HEK293 (cell line): Measurements from ENCODE around the gene TGFB2.

Experiments used
- CTCF ChIA-PET: fragments of 350-600 bp; formaldehyde crosslinking; extraction: SDS; loops from one replicate; lab custom pipeline; 2021; ENCODE audit warnings: antibody characterized with exemption; lab: Yijun Ruan, JAX
- POLR2A ChIA-PET: fragments of 300-600 bp; formaldehyde crosslinking; extraction: SDS; loops from one replicate; lab custom pipeline; 2020; ENCODE audit warnings: antibody characterized with exemption, inconsistent platforms; lab: Yijun Ruan, JAX
- H3K27ac ChIP-seq: fragments of 200-500 bp; sonication (Bioruptor generic); 2 replicates; pipeline ENCODE4 v1.5.1; 2014; ENCODE audit warnings: low read depth, low read length, control low read depth, inconsistent platforms; ENCODE audit errors: extremely low read depth
- H3K36me3 ChIP-seq, 2 experiments: fragments of 200-500 bp in 1 of 2; sonication (Bioruptor generic) in 1 of 2; 1 replicate in 1 of 2; 2 replicates in 1 of 2; pipeline ENCODE4 v1.5.1; 2014 to 2017; ENCODE audit warnings: inconsistent platforms in 2 of 2, low read length in 2 of 2; ENCODE audit not compliant: control insufficient read depth in 2 of 2, insufficient read depth in 1 of 2
- H3K4me1 ChIP-seq: fragments of 200-500 bp; sonication (Bioruptor generic); 2 replicates; pipeline ENCODE4 v1.5.1; 2014; ENCODE audit warnings: mild to moderate bottlenecking, low read length, inconsistent platforms; ENCODE audit not compliant: control insufficient read depth, insufficient read depth
- H3K4me3 ChIP-seq: 2 replicates; pipeline ENCODE4 v1.5.1; 2011; ENCODE audit warnings: low read depth, mild to moderate bottlenecking, control low read depth, low read length, moderate library complexity
- H3K9me3 ChIP-seq: fragments of 200-500 bp; sonication (Bioruptor generic); 2 replicates; pipeline ENCODE4 v1.5.1; 2014; ENCODE audit warnings: low read depth, low read length, inconsistent platforms; ENCODE audit not compliant: control insufficient read depth, insufficient read depth
- BCL11B ChIP-seq: fragments of 450-650 bp; formaldehyde crosslinking; IDR thresholded peaks from 2 replicates; pipeline ENCODE4 v1.5.1; 2016; ENCODE audit warnings: low read depth, missing biosample characterization, missing genetic modification characterization
- FEZF1 ChIP-seq: fragments of 450-650 bp; formaldehyde crosslinking; IDR thresholded peaks from 2 replicates; pipeline ENCODE4 v1.5.1; 2016; ENCODE audit warnings: missing biosample characterization, missing genetic modification characterization
- GLIS1 ChIP-seq: fragments of 450-650 bp; formaldehyde crosslinking; IDR thresholded peaks from 2 replicates; pipeline ENCODE4 v1.5.1; 2016; ENCODE audit warnings: missing biosample characterization, missing genetic modification characterization
- KLF1 ChIP-seq: fragments of 450-650 bp; formaldehyde crosslinking; IDR thresholded peaks from 2 replicates; pipeline ENCODE4 v1.5.1; 2016; ENCODE audit warnings: missing biosample characterization, missing genetic modification characterization
- SALL2 ChIP-seq: fragments of 450-650 bp; formaldehyde crosslinking; IDR thresholded peaks from 2 replicates; pipeline ENCODE4 v1.5.0; 2017; ENCODE audit warnings: missing biosample characterization, mild to moderate bottlenecking, missing genetic modification characterization, borderline replicate concordance
- SCRT2 ChIP-seq: fragments of 450-650 bp; formaldehyde crosslinking; IDR thresholded peaks from 2 replicates; pipeline ENCODE4 v1.5.1; 2016; ENCODE audit warnings: missing biosample characterization, missing genetic modification characterization
- YY1 ChIP-seq: fragments of 450-650 bp; formaldehyde crosslinking; IDR thresholded peaks from 2 replicates; pipeline ENCODE4 v1.5.1; 2018; ENCODE audit warnings: missing biosample characterization, missing genetic modification characterization
- ZNF112 ChIP-seq: fragments of 450-650 bp; formaldehyde crosslinking; IDR thresholded peaks from 2 replicates; pipeline ENCODE4 v1.5.0; 2017; ENCODE audit warnings: missing biosample characterization, missing genetic modification characterization
- ZNF146 ChIP-seq: fragments of 450-650 bp; formaldehyde crosslinking; IDR thresholded peaks from 2 replicates; pipeline ENCODE4 v1.5.1; 2016; ENCODE audit warnings: missing biosample characterization, missing genetic modification characterization
- ZNF23 ChIP-seq: fragments of 450-650 bp; formaldehyde crosslinking; IDR thresholded peaks from 2 replicates; pipeline ENCODE4 v1.5.1; 2016; ENCODE audit warnings: missing biosample characterization, missing genetic modification characterization, borderline replicate concordance
- ZNF292 ChIP-seq: fragments of 450-650 bp; formaldehyde crosslinking; IDR thresholded peaks from 2 replicates; pipeline ENCODE4 v1.5.1; 2016; ENCODE audit warnings: low read depth, missing biosample characterization, missing genetic modification characterization, borderline replicate concordance
- ZNF324 ChIP-seq: fragments of 450-650 bp; formaldehyde crosslinking; IDR thresholded peaks from 2 replicates; pipeline ENCODE4 v1.5.1; 2016; ENCODE audit warnings: missing biosample characterization, missing genetic modification characterization
- ZNF341 ChIP-seq: fragments of 450-650 bp; formaldehyde crosslinking; IDR thresholded peaks from 2 replicates; pipeline ENCODE4; 2016; ENCODE audit warnings: low read depth, missing biosample characterization, missing genetic modification characterization
- ZNF350 ChIP-seq: fragments of 450-650 bp; formaldehyde crosslinking; IDR thresholded peaks from 2 replicates; pipeline ENCODE4 v1.5.0; 2017; ENCODE audit warnings: missing biosample characterization, mild to moderate bottlenecking, missing genetic modification characterization
- ZNF394 ChIP-seq: fragments of 450-650 bp; formaldehyde crosslinking; IDR thresholded peaks from 2 replicates; pipeline ENCODE4 v1.5.1; 2016; ENCODE audit warnings: missing biosample characterization, missing genetic modification characterization, mild to moderate bottlenecking, moderate library complexity, borderline replicate concordance
- ZNF426 ChIP-seq: fragments of 450-650 bp; formaldehyde crosslinking; IDR thresholded peaks from 2 replicates; pipeline ENCODE4 v1.5.1; 2017; ENCODE audit warnings: missing biosample characterization, missing genetic modification characterization, mild to moderate bottlenecking, inconsistent platforms, moderate library complexity
- ZNF48 ChIP-seq: fragments of 450-650 bp; formaldehyde crosslinking; IDR thresholded peaks from 2 replicates; pipeline ENCODE4 v1.5.1; 2016; ENCODE audit warnings: missing biosample characterization, missing genetic modification characterization
- ZNF514 ChIP-seq: fragments of 450-650 bp; formaldehyde crosslinking; IDR thresholded peaks from 2 replicates; pipeline ENCODE4 v1.5.1; 2016; ENCODE audit warnings: missing biosample characterization, missing genetic modification characterization
- ZNF544 ChIP-seq: fragments of 450-650 bp; formaldehyde crosslinking; IDR thresholded peaks from 2 replicates; pipeline ENCODE4 v1.5.0; 2017; ENCODE audit warnings: missing biosample characterization, missing genetic modification characterization
- ZNF548 ChIP-seq: fragments of 450-650 bp; formaldehyde crosslinking; IDR thresholded peaks from 2 replicates; pipeline ENCODE4 v1.5.1; 2016; ENCODE audit warnings: missing biosample characterization, missing genetic modification characterization
- ZNF626 ChIP-seq: fragments of 450-650 bp; sonication (Bioruptor Pico); formaldehyde crosslinking; IDR thresholded peaks from 2 replicates; pipeline ENCODE4 v1.5.1; 2018; ENCODE audit warnings: missing biosample characterization, missing genetic modification characterization, inconsistent platforms
- ZNF654 ChIP-seq: fragments of 450-650 bp; formaldehyde crosslinking; IDR thresholded peaks from 2 replicates; pipeline ENCODE4 v1.5.1; 2016; ENCODE audit warnings: low read depth, missing biosample characterization, missing genetic modification characterization
- ZNF76 ChIP-seq: fragments of 450-650 bp; formaldehyde crosslinking; IDR thresholded peaks from 2 replicates; pipeline ENCODE4; 2016; ENCODE audit warnings: low read depth, missing biosample characterization, missing genetic modification characterization, borderline replicate concordance
- ZNF785 ChIP-seq: fragments of 450-650 bp; formaldehyde crosslinking; IDR thresholded peaks from 2 replicates; pipeline ENCODE4 v1.5.1; 2016; ENCODE audit warnings: missing biosample characterization, missing genetic modification characterization
- ZNF830 ChIP-seq: fragments of 450-650 bp; IDR thresholded peaks from 2 replicates; pipeline ENCODE4 v1.5.0; 2018; ENCODE audit warnings: missing biosample characterization, missing genetic modification characterization, low read depth, mild to moderate bottlenecking, moderate library complexity
- ZSCAN16 ChIP-seq: fragments of 450-650 bp; formaldehyde crosslinking; IDR thresholded peaks from 2 replicates; pipeline ENCODE4 v1.5.1; 2016; ENCODE audit warnings: missing biosample characterization, missing genetic modification characterization
- TF ChIP-seq, protein P1 (sequence below): fragments of 450-650 bp; formaldehyde crosslinking; IDR thresholded peaks from 2 replicates; pipeline ENCODE4 v1.5.1; 2016; ENCODE audit warnings: missing biosample characterization, missing genetic modification characterization
- TF ChIP-seq, protein P2 (sequence below): fragments of 450-650 bp; formaldehyde crosslinking; IDR thresholded peaks from 2 replicates; pipeline ENCODE4 v1.5.1; 2017; ENCODE audit warnings: missing biosample characterization, missing genetic modification characterization
- TF ChIP-seq, protein P3 (sequence below): fragments of 450-650 bp; formaldehyde crosslinking; IDR thresholded peaks from 2 replicates; pipeline ENCODE4 v1.5.1; 2016; ENCODE audit warnings: missing biosample characterization, missing genetic modification characterization

Gene TGFB2

DNA sequence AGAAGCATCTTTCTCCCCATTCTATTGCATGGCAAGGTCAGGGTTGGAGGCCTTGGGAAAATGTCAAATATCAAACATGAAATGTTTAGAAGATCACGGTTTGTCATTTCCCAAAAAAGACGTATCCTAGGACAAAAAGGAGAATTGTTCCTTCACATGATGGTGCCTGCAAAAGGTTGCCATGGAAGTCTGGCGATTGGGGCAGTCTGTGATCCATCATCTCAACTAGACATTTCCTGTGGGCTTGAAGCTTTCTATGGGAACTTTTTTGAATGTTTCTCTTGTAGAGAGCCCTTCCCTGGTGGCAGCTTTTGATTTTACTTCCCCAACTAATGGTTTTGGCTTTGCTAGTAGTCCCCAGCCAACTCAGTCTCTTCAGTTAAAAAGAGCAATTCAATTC, 106.3 kb downstream of the TGFB2 start (continued):
- no peak for TF ChIP-seq SCRT2 (tag by site-specific recombination)
- no peak for TF ChIP-seq ZNF626
- TF ChIP-seq SALL2 (tag by site-specific recombination), result no peak
- TF ChIP-seq, protein P1, sequence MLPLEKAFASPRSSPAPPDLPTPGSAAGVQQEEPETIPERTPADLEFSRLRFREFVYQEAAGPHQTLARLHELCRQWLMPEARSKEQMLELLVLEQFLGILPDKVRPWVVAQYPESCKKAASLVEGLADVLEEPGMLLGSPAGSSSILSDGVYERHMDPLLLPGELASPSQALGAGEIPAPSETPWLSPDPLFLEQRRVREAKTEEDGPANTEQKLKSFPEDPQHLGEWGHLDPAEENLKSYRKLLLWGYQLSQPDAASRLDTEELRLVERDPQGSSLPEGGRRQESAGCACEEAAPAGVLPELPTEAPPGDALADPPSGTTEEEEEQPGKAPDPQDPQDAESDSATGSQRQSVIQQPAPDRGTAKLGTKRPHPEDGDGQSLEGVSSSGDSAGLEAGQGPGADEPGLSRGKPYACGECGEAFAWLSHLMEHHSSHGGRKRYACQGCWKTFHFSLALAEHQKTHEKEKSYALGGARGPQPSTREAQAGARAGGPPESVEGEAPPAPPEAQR (tag by site-specific recombination), result no peak
- no peak for TF ChIP-seq ZNF785 (tag by site-specific recombination)
- TF ChIP-seq ZNF324 (tag by site-specific recombination), result no peak
- no peak for TF ChIP-seq ZNF544 (tag by site-specific recombination)
- TF ChIP-seq ZNF112 (tag by site-specific recombination), result no peak
- TF ChIP-seq ZNF23 (tag by site-specific recombination), result no peak
- TF ChIP-seq ZNF146, result no peak
- no peak for TF ChIP-seq ZNF426 (tag by site-specific recombination)
- no peak for TF ChIP-seq FEZF1 (tag by site-specific recombination)
- TF ChIP-seq ZNF654 (tag by site-specific recombination), result no peak

DNA sequence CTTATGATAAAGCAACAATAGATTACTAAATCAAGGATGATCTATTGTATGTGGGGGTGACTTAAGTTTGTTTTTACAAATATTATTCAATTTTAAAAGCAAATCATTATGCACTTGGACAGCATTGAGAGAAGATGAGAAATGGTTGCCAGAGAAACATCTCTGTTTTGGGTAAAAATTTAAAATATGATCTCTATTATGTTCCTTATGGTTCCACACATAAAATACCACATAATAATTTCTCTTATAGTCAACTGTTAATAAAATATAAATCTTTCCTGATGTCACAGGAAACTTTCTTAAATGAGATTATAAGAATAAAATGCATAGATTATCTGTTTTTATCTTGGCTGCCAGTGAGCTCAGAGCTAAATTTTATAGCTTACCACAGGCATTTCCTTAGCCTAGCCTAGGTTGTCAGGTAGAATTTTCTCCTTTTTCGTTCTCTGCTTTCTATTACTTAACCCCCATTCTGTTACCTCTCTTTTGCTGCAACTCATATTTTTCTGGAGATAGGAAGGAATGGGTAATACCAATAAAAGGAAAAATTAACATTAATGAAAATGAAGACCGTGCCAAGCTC, 109.7 kb downstream of the TGFB2 start:
- Histone ChIP-seq H3K9me3 (no peaks in the 10 kb centered on the region), H3K27ac (no peak overlapping the region), H3K4me1 (0 out of 2 replicates have a peak, but pooled peaks cover 2% of the 10 kb centered on the region), H3K4me3 (no peak overlapping the region), H3K36me3 (no peaks in the 10 kb centered on the region)
- ChIA-PET CTCF (interaction anchor here (0.6 to 0.9 kb wide), 2 partner anchors 29 to 94 kb away, joined by 4 to 9 read pairs; no protein-coding TSS in a partner anchor), POLR2A (interaction anchor here (0.8 kb wide), 1 partner anchor 109 kb away, joined by 3 read pairs; the partner anchor contains the start of gene TGFB2)
- TF ChIP-seq ZNF548, result no peak
- TF ChIP-seq ZNF341 (tag by site-specific recombination), result no peak
- TF ChIP-seq ZNF394 (tag by site-specific recombination), result no peak
- no peak for TF ChIP-seq KLF1 (tag by site-specific recombination)
- TF ChIP-seq YY1 (tag by site-specific recombination), result no peak
- no peak for TF ChIP-seq ZNF830 (tag by site-specific recombination)
- TF ChIP-seq BCL11B (tag by site-specific recombination), result no peak
- no peak for TF ChIP-seq ZNF426 (tag by site-specific recombination)
- no peak for TF ChIP-seq ZSCAN16 (tag by site-specific recombination)
- TF ChIP-seq ZNF292 (tag by site-specific recombination), result no peak
- no peak for TF ChIP-seq ZNF23 (tag by site-specific recombination)
- TF ChIP-seq ZNF514 (tag by site-specific recombination), result no peak
- TF ChIP-seq ZNF350 (tag by site-specific recombination), result no peak
- TF ChIP-seq, protein P2, sequence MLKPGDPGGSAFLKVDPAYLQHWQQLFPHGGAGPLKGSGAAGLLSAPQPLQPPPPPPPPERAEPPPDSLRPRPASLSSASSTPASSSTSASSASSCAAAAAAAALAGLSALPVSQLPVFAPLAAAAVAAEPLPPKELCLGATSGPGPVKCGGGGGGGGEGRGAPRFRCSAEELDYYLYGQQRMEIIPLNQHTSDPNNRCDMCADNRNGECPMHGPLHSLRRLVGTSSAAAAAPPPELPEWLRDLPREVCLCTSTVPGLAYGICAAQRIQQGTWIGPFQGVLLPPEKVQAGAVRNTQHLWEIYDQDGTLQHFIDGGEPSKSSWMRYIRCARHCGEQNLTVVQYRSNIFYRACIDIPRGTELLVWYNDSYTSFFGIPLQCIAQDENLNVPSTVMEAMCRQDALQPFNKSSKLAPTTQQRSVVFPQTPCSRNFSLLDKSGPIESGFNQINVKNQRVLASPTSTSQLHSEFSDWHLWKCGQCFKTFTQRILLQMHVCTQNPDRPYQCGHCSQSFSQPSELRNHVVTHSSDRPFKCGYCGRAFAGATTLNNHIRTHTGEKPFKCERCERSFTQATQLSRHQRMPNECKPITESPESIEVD (tag by site-specific recombination), result no peak
- TF ChIP-seq ZNF48 (tag by site-specific recombination), result no peak
- no peak for TF ChIP-seq GLIS1
- TF ChIP-seq, protein P3, sequence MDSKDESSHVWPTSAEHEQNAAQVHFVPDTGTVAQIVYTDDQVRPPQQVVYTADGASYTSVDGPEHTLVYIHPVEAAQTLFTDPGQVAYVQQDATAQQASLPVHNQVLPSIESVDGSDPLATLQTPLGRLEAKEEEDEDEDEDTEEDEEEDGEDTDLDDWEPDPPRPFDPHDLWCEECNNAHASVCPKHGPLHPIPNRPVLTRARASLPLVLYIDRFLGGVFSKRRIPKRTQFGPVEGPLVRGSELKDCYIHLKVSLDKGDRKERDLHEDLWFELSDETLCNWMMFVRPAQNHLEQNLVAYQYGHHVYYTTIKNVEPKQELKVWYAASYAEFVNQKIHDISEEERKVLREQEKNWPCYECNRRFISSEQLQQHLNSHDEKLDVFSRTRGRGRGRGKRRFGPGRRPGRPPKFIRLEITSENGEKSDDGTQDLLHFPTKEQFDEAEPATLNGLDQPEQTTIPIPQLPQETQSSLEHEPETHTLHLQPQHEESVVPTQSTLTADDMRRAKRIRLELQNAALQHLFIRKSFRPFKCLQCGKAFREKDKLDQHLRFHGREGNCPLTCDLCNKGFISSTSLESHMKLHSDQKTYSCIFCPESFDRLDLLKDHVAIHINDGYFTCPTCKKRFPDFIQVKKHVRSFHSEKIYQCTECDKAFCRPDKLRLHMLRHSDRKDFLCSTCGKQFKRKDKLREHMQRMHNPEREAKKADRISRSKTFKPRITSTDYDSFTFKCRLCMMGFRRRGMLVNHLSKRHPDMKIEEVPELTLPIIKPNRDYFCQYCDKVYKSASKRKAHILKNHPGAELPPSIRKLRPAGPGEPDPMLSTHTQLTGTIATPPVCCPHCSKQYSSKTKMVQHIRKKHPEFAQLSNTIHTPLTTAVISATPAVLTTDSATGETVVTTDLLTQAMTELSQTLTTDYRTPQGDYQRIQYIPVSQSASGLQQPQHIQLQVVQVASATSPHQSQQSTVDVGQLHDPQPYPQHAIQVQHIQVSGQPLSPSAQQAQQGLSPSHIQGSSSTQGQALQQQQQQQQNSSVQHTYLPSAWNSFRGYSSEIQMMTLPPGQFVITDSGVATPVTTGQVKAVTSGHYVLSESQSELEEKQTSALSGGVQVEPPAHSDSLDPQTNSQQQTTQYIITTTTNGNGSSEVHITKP (tag by site-specific recombination), result no peak
- TF ChIP-seq ZNF76, result no peak
